COLO668 (cell line): ENCODE data around the gene NXPH4.

Experiments used
- DNase-seq: peaks from one replicate; lab custom pipeline; 2025; ENCODE audit not compliant: unreplicated experiment; lab: John Stamatoyannopoulos, UW

Gene NXPH4

GRCh38 chr12:57241402-57242310 lies 25.1 kb downstream of the NXPH4 start:
- DNase-seq, result peak; percentile 26

GRCh38 chr12:57242329-57242690 lies 25.7 kb downstream of the NXPH4 start:
- DNase-seq, result peak; percentile 73

- peak; percentile 87 for DNase-seq
These were observed 26.3 kb downstream of the NXPH4 start for GRCh38 chr12:57242691-57243454.

- DNase-seq, result peak; percentile 82
These were observed 27.1 kb downstream of the NXPH4 start for GRCh38 chr12:57243521-57244311.

GRCh38 chr12:57244312-57244696 lies 27.7 kb downstream of the NXPH4 start:
- no peak for DNase-seq

- no peak for DNase-seq
These were observed 30.4 kb downstream of the NXPH4 start for GRCh38 chr12:57247041-57247440.

GRCh38 chr12:57248934-57249742 lies 32.5 kb downstream of the NXPH4 start:
- DNase-seq, result no peak

- DNase-seq, result no peak
These were observed 33.9 kb downstream of the NXPH4 start for GRCh38 chr12:57250541-57250940.

GRCh38 chr12:57250956-57251355 lies 34.4 kb downstream of the NXPH4 start, which contains the start of gene STAC3:
TSS of gene STAC3 (minus strand) at chr12:57251187. CDS start at chr12:57249636, 1,551 bp downstream.
- no peak for DNase-seq

GRCh38 chr12:57254506-57255280 lies 38.1 kb downstream of the NXPH4 start:
- DNase-seq, result no peak

- DNase-seq, result no peak
These were observed 39.3 kb downstream of the NXPH4 start for GRCh38 chr12:57255916-57256315.

GRCh38 chr12:57258977-57259970 lies 42.7 kb downstream of the NXPH4 start:
- no peak for DNase-seq

GRCh38 chr12:57260366-57260765 lies 43.8 kb downstream of the NXPH4 start:
- no peak for DNase-seq

GRCh38 chr12:57261428-57261865 lies 44.9 kb downstream of the NXPH4 start:
- peak; percentile 17 for DNase-seq

GRCh38 chr12:57262126-57262822 lies 45.7 kb downstream of the NXPH4 start:
- DNase-seq, result no peak

- DNase-seq, result no peak
These were observed 46.5 kb downstream of the NXPH4 start for GRCh38 chr12:57263096-57263495.

GRCh38 chr12:57266681-57267080 lies 50.1 kb downstream of the NXPH4 start:
- no peak for DNase-seq

GRCh38 chr12:57268264-57268663 lies 51.7 kb downstream of the NXPH4 start:
- no peak for DNase-seq
